IMR-90 (cell line): ENCODE measurements around the gene CCDC83.

Source experiments
- BHLHE40 ChIP-seq: fragments of 150-350 bp; IDR thresholded peaks from 2 replicates; pipeline ENCODE4 v1.6.1; 2016; ENCODE audit warnings: mild to moderate bottlenecking, low read depth, low read length
- CEBPB ChIP-seq: IDR thresholded peaks from 2 replicates; pipeline ENCODE4 v1.6.1; 2012; ENCODE audit warnings: low read depth, low read length, improper control_type of control experiment
- CHD1 ChIP-seq: IDR thresholded peaks from 2 replicates; pipeline ENCODE4 v1.6.1; 2012; ENCODE audit warnings: low read depth, low read length, improper control_type of control experiment
- CTCF ChIP-seq: conservative IDR thresholded peaks from 2 replicates; pipeline ENCODE4 v1.5.1; 2012; ENCODE audit warnings: mild to moderate bottlenecking, low read depth, low read length, improper control_type of control experiment
- FOS ChIP-seq: fragments of 150-350 bp; IDR thresholded peaks from 2 replicates; pipeline ENCODE4 v1.6.1; 2016; ENCODE audit warnings: low read depth, low read length
- MAZ ChIP-seq: IDR thresholded peaks from 2 replicates; pipeline ENCODE4 v1.6.1; 2012; ENCODE audit warnings: low read depth, mild to moderate bottlenecking, low read length, improper control_type of control experiment, moderate library complexity, borderline replicate concordance
- NFE2L2 ChIP-seq: fragments of 150-350 bp; IDR thresholded peaks from 2 replicates; pipeline ENCODE4 v1.6.1; 2016; ENCODE audit warnings: low read depth, mild to moderate bottlenecking, low read length
- POLR2A ChIP-seq: IDR thresholded peaks from 2 replicates; pipeline ENCODE4 v1.6.1; 2012; ENCODE audit warnings: mild to moderate bottlenecking, low read depth, low read length
- RAD21 ChIP-seq: IDR thresholded peaks from 2 replicates; pipeline ENCODE4 v1.6.1; 2012; ENCODE audit warnings: low read length, improper control_type of control experiment
- RFX5 ChIP-seq: IDR thresholded peaks from 2 replicates; pipeline ENCODE4 v1.8.0; 2012; ENCODE audit warnings: low read depth, mild to moderate bottlenecking, low read length, moderate library complexity
- USF2 ChIP-seq: fragments of 150-350 bp; IDR thresholded peaks from 2 replicates; pipeline ENCODE4 v1.6.1; 2017; ENCODE audit warnings: mild to moderate bottlenecking, antibody characterized with exemption, low read length, low read depth

GRCh38 chr11:85961130-85961529 is 105.9 kb downstream of the CCDC83 start:
- TF ChIP-seq CTCF (no peak), RFX5 (no peak), POLR2A (no peak), CHD1 (no peak), MAZ (no peak), RAD21 (no peak), CEBPB (no peak), BHLHE40 (no peak), USF2 (no peak), FOS (no peak), NFE2L2 (no peak)
